HEK293 (cell line): Measurements from ENCODE around the gene ZNF248.

ENCODE experiments used
- CTCF ChIA-PET: fragments of 350-600 bp; formaldehyde crosslinking; extraction: SDS; loops from one replicate; lab custom pipeline; 2021; ENCODE audit warnings: antibody characterized with exemption; lab: Yijun Ruan, JAX
- POLR2A ChIA-PET: fragments of 300-600 bp; formaldehyde crosslinking; extraction: SDS; loops from one replicate; lab custom pipeline; 2020; ENCODE audit warnings: antibody characterized with exemption, inconsistent platforms; lab: Yijun Ruan, JAX
- H3K27ac ChIP-seq: fragments of 200-500 bp; sonication (Bioruptor generic); 2 replicates; pipeline ENCODE4 v1.5.1; 2014; ENCODE audit warnings: low read depth, low read length, control low read depth, inconsistent platforms; ENCODE audit errors: extremely low read depth
- H3K36me3 ChIP-seq, 2 experiments: fragments of 200-500 bp in 1 of 2; sonication (Bioruptor generic) in 1 of 2; 1 replicate in 1 of 2; 2 replicates in 1 of 2; pipeline ENCODE4 v1.5.1; 2014 to 2017; ENCODE audit warnings: inconsistent platforms in 2 of 2, low read length in 2 of 2; ENCODE audit not compliant: control insufficient read depth in 2 of 2, insufficient read depth in 1 of 2
- H3K4me1 ChIP-seq: fragments of 200-500 bp; sonication (Bioruptor generic); 2 replicates; pipeline ENCODE4 v1.5.1; 2014; ENCODE audit warnings: mild to moderate bottlenecking, low read length, inconsistent platforms; ENCODE audit not compliant: control insufficient read depth, insufficient read depth
- H3K4me3 ChIP-seq: 2 replicates; pipeline ENCODE4 v1.5.1; 2011; ENCODE audit warnings: low read depth, mild to moderate bottlenecking, control low read depth, low read length, moderate library complexity
- H3K9me3 ChIP-seq: fragments of 200-500 bp; sonication (Bioruptor generic); 2 replicates; pipeline ENCODE4 v1.5.1; 2014; ENCODE audit warnings: low read depth, low read length, inconsistent platforms; ENCODE audit not compliant: control insufficient read depth, insufficient read depth
- BCL11A ChIP-seq: fragments of 450-650 bp; formaldehyde crosslinking; IDR thresholded peaks from 2 replicates; pipeline ENCODE4 v1.5.1; 2016; ENCODE audit warnings: low read depth, missing biosample characterization, missing genetic modification characterization
- GLIS1 ChIP-seq: fragments of 450-650 bp; formaldehyde crosslinking; IDR thresholded peaks from 2 replicates; pipeline ENCODE4 v1.5.1; 2016; ENCODE audit warnings: missing biosample characterization, missing genetic modification characterization
- KLF7 ChIP-seq: fragments of 450-650 bp; formaldehyde crosslinking; IDR thresholded peaks from 2 replicates; pipeline ENCODE4 v1.5.1; 2016; ENCODE audit warnings: missing biosample characterization, missing genetic modification characterization, borderline replicate concordance
- KLF9 ChIP-seq: fragments of 450-650 bp; formaldehyde crosslinking; IDR thresholded peaks from 2 replicates; pipeline ENCODE4 v1.5.1; 2016; ENCODE audit warnings: missing biosample characterization, missing genetic modification characterization, low read depth
- PATZ1 ChIP-seq: fragments of 450-650 bp; formaldehyde crosslinking; IDR thresholded peaks from 2 replicates; pipeline ENCODE4 v1.5.1; 2016; ENCODE audit warnings: missing biosample characterization, missing genetic modification characterization
- REPIN1 ChIP-seq: fragments of 450-650 bp; formaldehyde crosslinking; IDR thresholded peaks from 2 replicates; pipeline ENCODE4 v1.5.1; 2017; ENCODE audit warnings: missing biosample characterization, missing genetic modification characterization, low read depth
- SCRT2 ChIP-seq: fragments of 450-650 bp; formaldehyde crosslinking; IDR thresholded peaks from 2 replicates; pipeline ENCODE4 v1.5.1; 2016; ENCODE audit warnings: missing biosample characterization, missing genetic modification characterization
- ZBTB10 ChIP-seq: fragments of 450-650 bp; formaldehyde crosslinking; IDR thresholded peaks from 2 replicates; pipeline ENCODE4 v1.5.1; 2016; ENCODE audit warnings: missing biosample characterization, missing genetic modification characterization
- ZBTB48 ChIP-seq: fragments of 450-650 bp; formaldehyde crosslinking; IDR thresholded peaks from 2 replicates; pipeline ENCODE4 v1.5.1; 2016; ENCODE audit warnings: missing biosample characterization, missing genetic modification characterization
- ZNF138 ChIP-seq: fragments of 450-650 bp; formaldehyde crosslinking; IDR thresholded peaks from 2 replicates; pipeline ENCODE4 v1.5.1; 2016; ENCODE audit warnings: missing biosample characterization, missing genetic modification characterization, borderline replicate concordance
- ZNF140 ChIP-seq: fragments of 450-650 bp; formaldehyde crosslinking; IDR thresholded peaks from 2 replicates; pipeline ENCODE4 v1.5.1; 2016; ENCODE audit warnings: missing biosample characterization, missing genetic modification characterization
- ZNF37A ChIP-seq: fragments of 450-650 bp; IDR thresholded peaks from 2 replicates; pipeline ENCODE4 v1.5.1; 2018; ENCODE audit warnings: missing biosample characterization, missing genetic modification characterization
- ZNF398 ChIP-seq: fragments of 450-650 bp; formaldehyde crosslinking; IDR thresholded peaks from 2 replicates; pipeline ENCODE4 v1.5.1; 2017; ENCODE audit warnings: missing biosample characterization, missing genetic modification characterization
- ZNF423 ChIP-seq: fragments of 450-650 bp; formaldehyde crosslinking; IDR thresholded peaks from 2 replicates; pipeline ENCODE4 v1.5.1; 2016; ENCODE audit warnings: missing biosample characterization, missing genetic modification characterization
- ZNF623 ChIP-seq: fragments of 450-650 bp; formaldehyde crosslinking; IDR thresholded peaks from 2 replicates; pipeline ENCODE4 v1.5.1; 2016; ENCODE audit warnings: missing biosample characterization, missing genetic modification characterization
- ZNF664 ChIP-seq: fragments of 450-650 bp; formaldehyde crosslinking; IDR thresholded peaks from 2 replicates; pipeline ENCODE4 v1.5.1; 2016; ENCODE audit warnings: missing biosample characterization, missing genetic modification characterization
- ZNF704 ChIP-seq: fragments of 450-650 bp; formaldehyde crosslinking; IDR thresholded peaks from 2 replicates; pipeline ENCODE4 v1.5.1; 2016; ENCODE audit warnings: missing biosample characterization, missing genetic modification characterization
- ZSCAN4 ChIP-seq: fragments of 450-650 bp; formaldehyde crosslinking; IDR thresholded peaks from 2 replicates; pipeline ENCODE4 v1.5.1; 2017; ENCODE audit warnings: missing biosample characterization, missing genetic modification characterization
- ZXDB ChIP-seq: fragments of 450-650 bp; formaldehyde crosslinking; IDR thresholded peaks from 2 replicates; pipeline ENCODE4 v1.5.1; 2016; ENCODE audit warnings: missing biosample characterization, missing genetic modification characterization
- TF ChIP-seq, protein P1 (sequence below): fragments of 450-650 bp; formaldehyde crosslinking; IDR thresholded peaks from 2 replicates; pipeline ENCODE4 v1.5.1; 2017; ENCODE audit warnings: missing biosample characterization, mild to moderate bottlenecking, missing genetic modification characterization, moderate library complexity

The ZNF248 gene

DNA sequence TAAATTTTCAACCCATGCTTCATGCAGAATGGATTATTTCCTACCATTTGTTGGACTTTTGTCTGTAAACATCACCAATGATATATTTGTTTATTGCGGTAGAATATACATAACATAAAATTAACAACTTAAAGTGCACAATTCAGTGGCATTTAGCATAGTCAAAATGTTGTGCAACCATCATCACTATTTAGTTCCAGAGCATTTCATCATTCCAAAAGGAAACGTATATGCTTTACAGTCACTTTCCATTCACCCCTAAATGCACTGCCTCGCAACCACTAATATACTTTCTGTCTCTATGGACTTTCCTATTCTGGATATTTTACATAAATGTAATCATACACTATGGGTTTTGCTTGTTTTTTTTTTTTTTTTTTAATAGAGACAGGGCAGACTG is 11.4 kb upstream of the ZNF248 start:
- POLR2A ChIA-PET = no interaction called here
- H3K9me3 ChIP-seq = no peaks in the 10 kb centered on the region
- TF ChIP-seq KLF7 (no peak), SCRT2 (tag by site-specific recombination) (no peak), GLIS1 (no peak), ZNF623 (tag by site-specific recombination) (no peak), ZNF664 (no peak), REPIN1 (no peak), ZBTB10 (tag by site-specific recombination) (no peak), ZSCAN4 (tag by site-specific recombination) (no peak), ZNF37A (tag by site-specific recombination) (no peak)
- TF ChIP-seq, protein P1, sequence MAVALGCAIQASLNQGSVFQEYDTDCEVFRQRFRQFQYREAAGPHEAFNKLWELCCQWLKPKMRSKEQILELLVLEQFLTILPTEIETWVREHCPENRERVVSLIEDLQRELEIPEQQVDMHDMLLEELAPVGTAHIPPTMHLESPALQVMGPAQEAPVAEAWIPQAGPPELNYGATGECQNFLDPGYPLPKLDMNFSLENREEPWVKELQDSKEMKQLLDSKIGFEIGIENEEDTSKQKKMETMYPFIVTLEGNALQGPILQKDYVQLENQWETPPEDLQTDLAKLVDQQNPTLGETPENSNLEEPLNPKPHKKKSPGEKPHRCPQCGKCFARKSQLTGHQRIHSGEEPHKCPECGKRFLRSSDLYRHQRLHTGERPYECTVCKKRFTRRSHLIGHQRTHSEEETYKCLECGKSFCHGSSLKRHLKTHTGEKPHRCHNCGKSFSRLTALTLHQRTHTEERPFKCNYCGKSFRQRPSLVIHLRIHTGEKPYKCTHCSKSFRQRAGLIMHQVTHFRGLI = no peak
- H3K27ac ChIP-seq = no peak overlapping the region
- no peaks in the 10 kb centered on the region for H3K4me1 ChIP-seq
- H3K36me3 ChIP-seq = no peaks in the 10 kb centered on the region
- CTCF ChIA-PET = no interaction called here
- no peak overlapping the region for H3K4me3 ChIP-seq

GRCh38 chr10:37865957-37866803 is 8.8 kb upstream of the ZNF248 start:
- Histone ChIP-seq H3K9me3 (no peaks in the 10 kb centered on the region), H3K27ac (no peak overlapping the region)
- TF ChIP-seq ZNF423 (tag by site-specific recombination) (no peak), BCL11A (tag by site-specific recombination) (no peak), SCRT2 (tag by site-specific recombination) (no peak)
- TF ChIP-seq, all 188 proteins: peak for 0
- H3K4me1 ChIP-seq = no peaks in the 10 kb centered on the region
- H3K36me3 ChIP-seq = no peaks in the 10 kb centered on the region
- H3K4me3 ChIP-seq = no peak overlapping the region
- ChIA-PET POLR2A (no interaction called here), CTCF (no interaction called here)

- POLR2A ChIA-PET = no interaction called here
- TF ChIP-seq ZNF704 (tag by site-specific recombination) (no peak), ZNF138 (tag by site-specific recombination) (no peak), ZNF140 (no peak), ZNF398 (tag by site-specific recombination) (no peak), ZXDB (tag by site-specific recombination) (no peak), ZNF423 (tag by site-specific recombination) (no peak), KLF9 (no peak), ZBTB48 (tag by site-specific recombination) (no peak), PATZ1 (tag by site-specific recombination) (no peak)
- CTCF ChIA-PET = interaction anchor here (0.6 kb wide), 1 partner anchor 574 kb away, joined by 5 read pairs; no protein-coding TSS in a partner anchor
- no peak overlapping the region for H3K27ac ChIP-seq
- no peaks in the 10 kb centered on the region for H3K9me3 ChIP-seq
- no peaks in the 10 kb centered on the region for H3K36me3 ChIP-seq
- no peaks in the 10 kb centered on the region for H3K4me1 ChIP-seq
- no peak overlapping the region for H3K4me3 ChIP-seq
Measured at GRCh38 chr10:37865264-37865663, 7.9 kb upstream of the ZNF248 start.
